Activated CD4-positive, alpha-beta T cell treated with anti-CD3 and anti-CD28 coated beads for 24 hours (primary cell): ENCODE results near the gene SLC25A42.

Source experiments
- DNase-seq, 2 donors: peaks; one replicate each; pipeline ENCODE4 v3.0.0-alpha.2; 2020; ENCODE audit warnings: low read depth in 2 of 2

Gene SLC25A42

GRCh38 chr19:19051478-19052213 is 12.1 kb upstream of the SLC25A42 start:
- DNase-seq = no peak

- no peak for DNase-seq
Measured at GRCh38 chr19:19052921-19053320, 10.9 kb upstream of the SLC25A42 start.

GRCh38 chr19:19053508-19054314 is 10.1 kb upstream of the SLC25A42 start:
- DNase-seq = peak in 1 of 2 donors; percentile 38

- DNase-seq = no peak
Measured at GRCh38 chr19:19054315-19054938, 9.4 kb upstream of the SLC25A42 start.

- no peak for DNase-seq
Measured at GRCh38 chr19:19054939-19055440, 8.8 kb upstream of the SLC25A42 start.

- DNase-seq = no peak
Measured at GRCh38 chr19:19055701-19056100, 8.1 kb upstream of the SLC25A42 start.

- no peak for DNase-seq
Measured at GRCh38 chr19:19056636-19057275, 7.0 kb upstream of the SLC25A42 start.

GRCh38 chr19:19057317-19057716 is 6.5 kb upstream of the SLC25A42 start:
- no peak for DNase-seq

- no peak for DNase-seq
Measured at GRCh38 chr19:19057720-19058119, 6.1 kb upstream of the SLC25A42 start.

- DNase-seq = no peak
Measured at GRCh38 chr19:19059018-19059836, 4.6 kb upstream of the SLC25A42 start.

GRCh38 chr19:19059837-19060611 is 3.8 kb upstream of the SLC25A42 start:
- no peak for DNase-seq

- DNase-seq = no peak
Measured at GRCh38 chr19:19061506-19061905, 2.3 kb upstream of the SLC25A42 start.

GRCh38 chr19:19062454-19063182 is 1.2 kb upstream of the SLC25A42 start:
- peak; percentile 14 to 15 for DNase-seq

GRCh38 chr19:19064098-19064722 is 416 bp downstream of the SLC25A42 start:
- no peak for DNase-seq

GRCh38 chr19:19064811-19065745 is 1.3 kb downstream of the SLC25A42 start:
- DNase-seq = peak; percentile 15 to 28

- DNase-seq = no peak
Measured at GRCh38 chr19:19067276-19068072, 3.7 kb downstream of the SLC25A42 start.
